Stimulated activated CD4-positive, alpha-beta T cell treated with anti-CD3 and anti-CD28 coated beads, Interleukin-15, amount 100 ng/mL, for 24 hours (primary cell): ENCODE data around the gene EED.
"Not testable (repeated sequence)": the region's sequence is repeated elsewhere in the genome, so short reads cannot be mapped to it uniquely, and the experiment has no call there.

ENCODE experiments used
- DNase-seq: peaks from one replicate; pipeline ENCODE4 v3.0.0-alpha.2; 2020

Gene EED

GRCh38 chr11:86251345-86251744 is 6.8 kb downstream of the EED start:
- DNase-seq, result no peak

- DNase-seq, result no peak
Measured at GRCh38 chr11:86255896-86256295, 11.3 kb downstream of the EED start.

GRCh38 chr11:86256608-86257007 is 12.1 kb downstream of the EED start:
- no peak for DNase-seq

GRCh38 chr11:86257446-86257845 is 12.9 kb downstream of the EED start:
- DNase-seq, result no peak

GRCh38 chr11:86259730-86260129 is 15.2 kb downstream of the EED start:
- no peak for DNase-seq

GRCh38 chr11:86261328-86261727 is 16.8 kb downstream of the EED start:
- no peak for DNase-seq

GRCh38 chr11:86262387-86262786 is 17.8 kb downstream of the EED start:
- DNase-seq, result no peak

- no peak for DNase-seq
Measured at GRCh38 chr11:86264649-86265048, 20.1 kb downstream of the EED start.

- DNase-seq, result no peak
Measured at GRCh38 chr11:86265194-86265593, 20.6 kb downstream of the EED start.

GRCh38 chr11:86269645-86270044 is 25.1 kb downstream of the EED start:
- no peak for DNase-seq

GRCh38 chr11:86274503-86274902 is 29.9 kb downstream of the EED start:
- no peak for DNase-seq

GRCh38 chr11:86274999-86275398 is 30.4 kb downstream of the EED start:
- DNase-seq, result no peak

- no peak for DNase-seq
Measured at GRCh38 chr11:86275493-86276370, 31.2 kb downstream of the EED start.

GRCh38 chr11:86277741-86278140 is 33.2 kb downstream of the EED start:
- DNase-seq, result no peak

GRCh38 chr11:86278226-86278625 is 33.7 kb downstream of the EED start:
- DNase-seq, result no peak

GRCh38 chr11:86279747-86280146 is 35.2 kb downstream of the EED start:
- DNase-seq, result no peak

- no peak for DNase-seq
Measured at GRCh38 chr11:86287468-86287796, 42.9 kb downstream of the EED start.

GRCh38 chr11:86288776-86289507 is 44.4 kb downstream of the EED start:
- peak; percentile 62 for DNase-seq

GRCh38 chr11:86289508-86290280 is 45.1 kb downstream of the EED start:
- not testable (repeated sequence) for DNase-seq

- peak; percentile 85 for DNase-seq
Measured at GRCh38 chr11:86291466-86292262, 47.1 kb downstream of the EED start.

- DNase-seq, result peak; percentile 67
Measured at GRCh38 chr11:86292912-86293616, 48.5 kb downstream of the EED start.

GRCh38 chr11:86294026-86294425 is 49.5 kb downstream of the EED start:
- DNase-seq, result no peak
